ENCODE data around the gene MET.

Gene MET

GRCh38 chr7:116834815-116835504, 163.0 kb downstream of the MET start:
- H3K4me3 Mint-ChIP-seq = no peak overlapping the region
- H3K4me1 Mint-ChIP-seq (ENCODE audit: low read depth) = peaks cover under 1% of the 10 kb centered on the region
- peaks cover 3% of the 10 kb centered on the region for H3K27me3 Mint-ChIP-seq
- H3K9me3 Mint-ChIP-seq = no peaks in the 10 kb centered on the region
- no peak overlapping the region for H3K27ac Mint-ChIP-seq
- intact Hi-C loops (cut with micrococcal nuclease) = no loop called here
- no peaks in the 10 kb centered on the region for H3K36me3 Mint-ChIP-seq (ENCODE audit: low read depth)

- Mint-ChIP-seq H3K4me1 (ENCODE audit: low read depth) (no peaks in the 10 kb centered on the region), H3K36me3 (ENCODE audit: low read depth) (no peaks in the 10 kb centered on the region), H3K9me3 (no peaks in the 10 kb centered on the region), H3K27me3 (peaks cover 3% of the 10 kb centered on the region), H3K4me3 (no peak overlapping the region), H3K27ac (no peak overlapping the region)
- intact Hi-C loops (cut with micrococcal nuclease) = no loop called here
Measured at GRCh38 chr7:116836048-116836447, 164.1 kb downstream of the MET start.

DNA sequence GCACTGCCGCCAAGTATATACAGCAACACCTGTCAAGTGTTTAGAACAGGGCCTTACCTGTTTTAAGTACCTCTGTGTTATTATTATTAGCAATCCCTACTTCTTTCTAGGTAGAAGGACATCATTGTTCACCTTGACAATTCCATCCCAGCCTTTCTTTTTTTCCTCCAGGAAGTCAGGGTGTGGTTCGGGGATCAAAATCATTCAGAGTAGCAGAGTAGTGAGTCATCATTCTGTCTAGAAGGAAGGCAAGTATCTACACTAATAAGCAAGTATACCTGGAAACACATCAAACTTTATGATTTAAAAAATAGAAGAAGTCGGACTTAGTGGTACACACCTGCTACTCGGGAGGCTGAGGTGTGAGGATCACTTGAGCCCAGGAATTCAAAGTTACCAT, 164.9 kb downstream of the MET start:
- H3K27ac Mint-ChIP-seq = no peak overlapping the region
- peaks cover 3% of the 10 kb centered on the region for H3K27me3 Mint-ChIP-seq
- no peaks in the 10 kb centered on the region for H3K36me3 Mint-ChIP-seq (ENCODE audit: low read depth)
- H3K9me3 Mint-ChIP-seq = no peaks in the 10 kb centered on the region
- intact Hi-C loops (cut with micrococcal nuclease) = no loop called here
- no peak overlapping the region for H3K4me3 Mint-ChIP-seq
- peaks cover 1% of the 10 kb centered on the region for H3K4me1 Mint-ChIP-seq (ENCODE audit: low read depth)

- Mint-ChIP-seq H3K36me3 (ENCODE audit: low read depth) (no peaks in the 10 kb centered on the region), H3K27ac (no peak overlapping the region), H3K9me3 (no peaks in the 10 kb centered on the region), H3K4me1 (ENCODE audit: low read depth) (peaks cover 8% of the 10 kb centered on the region), H3K4me3 (no peak overlapping the region), H3K27me3 (peaks cover 3% of the 10 kb centered on the region)
- intact Hi-C loops (cut with micrococcal nuclease) = no loop called here
Measured at GRCh38 chr7:116837586-116837985, 165.6 kb downstream of the MET start.

DNA sequence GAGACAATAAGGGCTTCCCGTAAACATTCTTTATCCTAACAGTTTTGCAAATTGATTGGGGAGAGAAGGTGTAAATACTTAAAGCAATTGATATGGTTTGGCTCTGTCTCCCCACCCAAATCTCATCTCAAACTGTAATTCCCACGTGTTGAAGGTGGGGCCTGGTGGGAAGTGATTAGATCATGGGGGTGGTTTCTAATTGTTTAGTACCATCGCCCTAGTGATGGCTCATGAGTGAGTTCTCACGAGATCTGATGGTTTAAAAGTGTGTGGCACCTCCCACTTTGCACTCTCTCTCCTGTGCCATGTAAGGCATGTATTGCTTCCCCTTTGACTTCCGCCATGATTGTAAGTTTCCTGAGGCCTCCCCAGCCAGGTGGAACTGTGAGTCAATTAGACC, 168.3 kb downstream of the MET start:
- intact Hi-C loops (cut with micrococcal nuclease) = no loop called here
- Mint-ChIP-seq H3K36me3 (ENCODE audit: low read depth) (no peaks in the 10 kb centered on the region), H3K4me3 (no peak overlapping the region), H3K27me3 (no peaks in the 10 kb centered on the region), H3K27ac (no peak overlapping the region), H3K4me1 (ENCODE audit: low read depth) (peaks cover 20% of the 10 kb centered on the region), H3K9me3 (no peaks in the 10 kb centered on the region)

- intact Hi-C loops (cut with micrococcal nuclease) = no loop called here
- no peaks in the 10 kb centered on the region for H3K9me3 Mint-ChIP-seq
- H3K36me3 Mint-ChIP-seq (ENCODE audit: low read depth) = no peaks in the 10 kb centered on the region
- H3K4me3 Mint-ChIP-seq = no peak overlapping the region
- H3K27me3 Mint-ChIP-seq = no peaks in the 10 kb centered on the region
- peak overlapping the region; percentile 36 for H3K27ac Mint-ChIP-seq
- peaks cover 20% of the 10 kb centered on the region for H3K4me1 Mint-ChIP-seq (ENCODE audit: low read depth)
Measured at GRCh38 chr7:116842371-116842770, 170.4 kb downstream of the MET start.

GRCh38 chr7:116843378-116843777, 171.4 kb downstream of the MET start:
- Mint-ChIP-seq H3K4me1 (ENCODE audit: low read depth) (peaks cover 20% of the 10 kb centered on the region), H3K4me3 (peak overlapping the region; percentile 57), H3K36me3 (ENCODE audit: low read depth) (no peaks in the 10 kb centered on the region), H3K27ac (peak overlapping the region; percentile 63), H3K27me3 (no peaks in the 10 kb centered on the region), H3K9me3 (no peaks in the 10 kb centered on the region)
- intact Hi-C loops (cut with micrococcal nuclease) = no loop called here

Measured in dendritic cell treated with granulocyte-macrophage colony-stimulating factor and Interleukin-4, amounts not matched to agents 40 ng/mL and 50 ng/mL, for 4 days (primary cell).